C4-2B (cell line): ENCODE data around the gene CFAP45.

Experiments
- ZFX ChIP-seq: fragments of 450-650 bp; IDR thresholded peaks from 2 replicates; pipeline ENCODE4 v1.6.1; 2017
- TF ChIP-seq, protein P1 (sequence below): fragments of 450-650 bp; conservative IDR thresholded peaks from 2 replicates; pipeline ENCODE4 v1.5.1; 2017; ENCODE audit warnings: mild to moderate bottlenecking

DNA sequence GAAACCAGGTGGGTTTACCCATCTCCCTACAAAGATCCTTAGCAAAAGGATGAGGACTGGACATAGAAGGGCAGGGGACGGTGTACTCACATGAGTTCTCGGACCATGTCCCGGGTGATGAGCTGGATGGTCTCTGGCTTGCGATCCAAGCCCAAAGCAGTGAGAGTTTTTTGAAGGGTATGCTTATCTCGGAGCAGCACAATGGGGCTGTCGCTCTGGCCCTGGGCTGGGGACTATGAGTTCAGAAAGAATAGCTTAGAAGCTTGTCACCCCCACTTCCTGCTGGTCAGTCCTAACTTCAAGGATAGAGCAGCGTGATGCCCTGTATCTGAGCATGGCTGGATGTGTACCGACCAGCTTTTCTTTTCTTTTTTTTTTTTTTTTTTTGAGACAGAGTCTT is 9.6 kb downstream of the CFAP45 start:
- TF ChIP-seq ZFX = no peak
- TF ChIP-seq, protein P1, sequence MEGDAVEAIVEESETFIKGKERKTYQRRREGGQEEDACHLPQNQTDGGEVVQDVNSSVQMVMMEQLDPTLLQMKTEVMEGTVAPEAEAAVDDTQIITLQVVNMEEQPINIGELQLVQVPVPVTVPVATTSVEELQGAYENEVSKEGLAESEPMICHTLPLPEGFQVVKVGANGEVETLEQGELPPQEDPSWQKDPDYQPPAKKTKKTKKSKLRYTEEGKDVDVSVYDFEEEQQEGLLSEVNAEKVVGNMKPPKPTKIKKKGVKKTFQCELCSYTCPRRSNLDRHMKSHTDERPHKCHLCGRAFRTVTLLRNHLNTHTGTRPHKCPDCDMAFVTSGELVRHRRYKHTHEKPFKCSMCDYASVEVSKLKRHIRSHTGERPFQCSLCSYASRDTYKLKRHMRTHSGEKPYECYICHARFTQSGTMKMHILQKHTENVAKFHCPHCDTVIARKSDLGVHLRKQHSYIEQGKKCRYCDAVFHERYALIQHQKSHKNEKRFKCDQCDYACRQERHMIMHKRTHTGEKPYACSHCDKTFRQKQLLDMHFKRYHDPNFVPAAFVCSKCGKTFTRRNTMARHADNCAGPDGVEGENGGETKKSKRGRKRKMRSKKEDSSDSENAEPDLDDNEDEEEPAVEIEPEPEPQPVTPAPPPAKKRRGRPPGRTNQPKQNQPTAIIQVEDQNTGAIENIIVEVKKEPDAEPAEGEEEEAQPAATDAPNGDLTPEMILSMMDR = no peak
